GM19328 (cell line): ENCODE results near the gene TMEM109.

Source experiments
- ATAC-seq: cut with Tn5 transposase; IDR thresholded peaks from one replicate; pipeline ENCODE4 v1.9.1; 2021; ENCODE audit warnings: mild to moderate bottlenecking, moderate library complexity; ENCODE audit not compliant: unreplicated experiment

TMEM109 gene

GRCh38 chr11:60878245-60879101, 35.5 kb upstream of the TMEM109 start:
- no peak for ATAC-seq

- no peak for ATAC-seq
These were observed 34.9 kb upstream of the TMEM109 start for GRCh38 chr11:60879104-60879503.

- no peak for ATAC-seq
These were observed 33.9 kb upstream of the TMEM109 start for GRCh38 chr11:60879971-60880588.

- no peak for ATAC-seq
These were observed 33.2 kb upstream of the TMEM109 start for GRCh38 chr11:60880643-60881282.

- ATAC-seq: no peak
These were observed 26.4 kb upstream of the TMEM109 start for GRCh38 chr11:60887556-60887955.

- no peak for ATAC-seq
These were observed 24.1 kb upstream of the TMEM109 start for GRCh38 chr11:60889869-60890311.

GRCh38 chr11:60890696-60891095, 23.3 kb upstream of the TMEM109 start:
- ATAC-seq: no peak

- no peak for ATAC-seq
These were observed 22.7 kb upstream of the TMEM109 start for GRCh38 chr11:60891103-60891741.

- no peak for ATAC-seq
These were observed 18.3 kb upstream of the TMEM109 start for GRCh38 chr11:60895687-60896086.

- no peak for ATAC-seq
These were observed 16.5 kb upstream of the TMEM109 start for GRCh38 chr11:60897496-60897895.

- ATAC-seq: no peak
These were observed 14.7 kb upstream of the TMEM109 start for GRCh38 chr11:60899046-60899936.

GRCh38 chr11:60899977-60900376, 14.0 kb upstream of the TMEM109 start:
- ATAC-seq: no peak

- ATAC-seq: no peak
These were observed 13.1 kb upstream of the TMEM109 start for GRCh38 chr11:60900673-60901404.

- no peak for ATAC-seq
These were observed 11.3 kb upstream of the TMEM109 start for GRCh38 chr11:60902625-60903024.

- ATAC-seq: no peak
These were observed 8.9 kb upstream of the TMEM109 start for GRCh38 chr11:60905047-60905446.

GRCh38 chr11:60905551-60906113, 8.3 kb upstream of the TMEM109 start:
- ATAC-seq: no peak

GRCh38 chr11:60906132-60906972, 7.6 kb upstream of the TMEM109 start, which contains the start of gene PRPF19:
TSS of gene PRPF19 (minus strand) at chr11:60906585. CDS start at chr11:60906382, 203 bp downstream.
- ATAC-seq: peak; percentile 77

- no peak for ATAC-seq
These were observed 5.2 kb upstream of the TMEM109 start for GRCh38 chr11:60908803-60909202.
